ENCODE results near the gene ARGLU1. TPM values are rescaled to one million over a fixed set of nuclear protein-coding genes. Genes with fewer than 3 reads are reported as not detected.

ARGLU1 gene
- total and polyA plus RNA-seq, 8 donors, result 16.6 to 321 (median 108) TPM

GRCh38 chr13:106594980-106595379, 27.0 kb upstream of the ARGLU1 start:
- no peak overlapping the region for H3K4me3 ChIP-seq
- intact Hi-C loops (cut with DNase I; ENCODE audit: low total_unique reads), result no loop called here
- peak in 1 of 2 donors; percentile 49 for DNase-seq
- H3K36me3 ChIP-seq, result no peaks in the 10 kb centered on the region
- no peaks in the 10 kb centered on the region for H3K27me3 ChIP-seq
- no peaks in the 10 kb centered on the region for H3K9me3 ChIP-seq
- 76 to 83% (median 82%) methylated on average over 4 of the region's 4 CpGs for WGBS, 5 donors
- H3K27ac ChIP-seq, result no peak overlapping the region
- TF ChIP-seq CTCF (IDR thresholded peaks at IDR 0.05), result no peak
- no peak for TF ChIP-seq EP300 (IDR thresholded peaks at IDR 0.05)
- no peak for TF ChIP-seq POLR2A (IDR thresholded peaks at IDR 0.05)
- H3K4me1 ChIP-seq, result peaks cover 10 to 14% (median 12%) of the 10 kb centered on the region in 4 donors

- Histone ChIP-seq H3K36me3 (no peaks in the 10 kb centered on the region), H3K4me3 (no peak overlapping the region), H3K27ac (no peak overlapping the region), H3K4me1 (peaks cover 10 to 15% (median 14%) of the 10 kb centered on the region in 4 donors), H3K9me3 (no peaks in the 10 kb centered on the region), H3K27me3 (no peaks in the 10 kb centered on the region)
- TF ChIP-seq EP300 (IDR thresholded peaks at IDR 0.05) (no peak), CTCF (IDR thresholded peaks at IDR 0.05) (no peak), POLR2A (IDR thresholded peaks at IDR 0.05) (no peak), POLR2AphosphoS5 (IDR thresholded peaks at IDR 0.05) (no peak)
- intact Hi-C loops (cut with DNase I; ENCODE audit: low total_unique reads), result no loop called here
- WGBS, 5 donors, result 76 to 90% (median 85%) methylated on average over 5 of the region's 5 CpGs
- DNase-seq, result no peak
Observed at GRCh38 chr13:106593132-106593531, 25.2 kb upstream of the ARGLU1 start.

GRCh38 chr13:106591299-106591698, 23.4 kb upstream of the ARGLU1 start:
- Histone ChIP-seq H3K4me3 (no peak overlapping the region), H3K4me1 (peaks cover 2 to 11% (median 4%) of the 10 kb centered on the region in 4 donors), H3K27ac (no peak overlapping the region), H3K36me3 (no peaks in the 10 kb centered on the region), H3K27me3 (no peaks in the 10 kb centered on the region), H3K9me3 (peaks cover 0 to 2% (median 1%) of the 10 kb centered on the region in 4 donors)
- WGBS, 5 donors, result 31 to 50% (median 35%) methylated on average over 2 of the region's 2 CpGs
- DNase-seq, result no peak
- no peak for TF ChIP-seq POLR2AphosphoS5 (IDR thresholded peaks at IDR 0.05)
- TF ChIP-seq POLR2A (IDR thresholded peaks at IDR 0.05), result no peak
- TF ChIP-seq CTCF (IDR thresholded peaks at IDR 0.05), result no peak
- TF ChIP-seq EP300 (IDR thresholded peaks at IDR 0.05), result no peak
- intact Hi-C loops (cut with DNase I; ENCODE audit: low total_unique reads), result no loop called here

- Histone ChIP-seq H3K27ac (peak overlapping the region in 2 of 5 donors; percentile 63 to 70), H3K4me3 (no peak overlapping the region), H3K4me1 (peaks cover 0 to 4% (median 0%) of the 10 kb centered on the region in 4 donors), H3K9me3 (peaks cover 4 to 18% (median 13%) of the 10 kb centered on the region in 4 donors), H3K27me3 (no peaks in the 10 kb centered on the region), H3K36me3 (no peaks in the 10 kb centered on the region)
- TF ChIP-seq EP300 (IDR thresholded peaks at IDR 0.05) (no peak), POLR2AphosphoS5 (IDR thresholded peaks at IDR 0.05) (no peak), POLR2A (IDR thresholded peaks at IDR 0.05) (no peak), CTCF (IDR thresholded peaks at IDR 0.05) (no peak)
- WGBS, 5 donors, result 58 to 75% (median 62%) methylated on average over 5 of the region's 5 CpGs
- intact Hi-C loops (cut with DNase I; ENCODE audit: low total_unique reads), result no loop called here
- peak in 1 of 2 donors; percentile 41 for DNase-seq
Observed at GRCh38 chr13:106589716-106590115, 21.8 kb upstream of the ARGLU1 start.

All from stomach (tissue), 9 donors.